OCI-LY3 (cell line): ENCODE results near the gene GRK6.

Experiments
- H2AFZ ChIP-seq: fragments of 200-600, 300-600 bp; shearing (Covaris generic); 2 replicates; pipeline ENCODE4 v1.6.0; 2014; ENCODE audit warnings: antibody characterized with exemption, low read depth, low read length
- H3K27ac ChIP-seq: fragments of 200-600, 300-600 bp; sonication (generic); 2 replicates; pipeline ENCODE4 v1.5.1; 2014; ENCODE audit warnings: mild to moderate bottlenecking, low read length, moderate library complexity, mixed read lengths
- H3K27me3 ChIP-seq: fragments of 200-600, 300-600 bp; sonication (generic); 2 replicates; pipeline ENCODE4 v1.6.1; 2014; ENCODE audit warnings: low read depth, low read length, mixed read lengths
- H3K36me3 ChIP-seq: fragments of 200-600, 300-600 bp; sonication (generic); replicated peaks from 2 replicates; pipeline ENCODE3; 2014; ENCODE audit warnings: low read depth, low read length, mixed read lengths
- H3K4me1 ChIP-seq: fragments of 300-600, 200-600 bp; sonication (generic); 2 replicates; pipeline ENCODE4 v1.6.1; 2014; ENCODE audit warnings: low read length, mixed read lengths
- H3K4me2 ChIP-seq: fragments of 200-600, 300-600 bp; sonication (generic); 2 replicates; pipeline ENCODE4 v1.6.1; 2014; ENCODE audit warnings: low read length, mixed read lengths
- H3K4me3 ChIP-seq: fragments of 300-600, 200-600 bp; sonication (generic); 2 replicates; pipeline ENCODE4 v1.5.1; 2014; ENCODE audit warnings: antibody characterized with exemption, mild to moderate bottlenecking, low read length, moderate library complexity
- H3K79me2 ChIP-seq: fragments of 300-600, 200-600 bp; shearing (Covaris generic); 2 replicates; pipeline ENCODE4 v1.6.1; 2014; ENCODE audit warnings: mild to moderate bottlenecking, low read length, mixed read lengths
- H3K9ac ChIP-seq: fragments of 300-600, 200-600 bp; shearing (Covaris generic); 2 replicates; pipeline ENCODE4 v1.6.0; 2014; ENCODE audit warnings: mild to moderate bottlenecking, low read length, moderate library complexity
- H3K9me3 ChIP-seq: fragments of 200-600, 300-600 bp; shearing (Covaris generic); 2 replicates; pipeline ENCODE4 v1.6.1; 2014; ENCODE audit warnings: low read length, mixed read lengths; ENCODE audit not compliant: insufficient read depth
- H4K20me1 ChIP-seq: fragments of 200-600, 300-600 bp; sonication (generic); 2 replicates; pipeline ENCODE4 v1.6.1; 2016; ENCODE audit warnings: low read length, mixed read lengths; ENCODE audit not compliant: insufficient read depth
- CTCF ChIP-seq: fragments of 200-600, 300-600 bp; sonication (generic); IDR thresholded peaks from 2 replicates; pipeline ENCODE4 v1.5.1; 2014; ENCODE audit warnings: antibody characterized with exemption, low read length, low read depth
- EZH2phosphoT487 ChIP-seq: fragments of 200-600 bp; shearing (Covaris generic); IDR thresholded peaks from 2 replicates; pipeline ENCODE4 v1.6.1; 2018; ENCODE audit warnings: antibody characterized with exemption, mixed run types, low read depth

GRK6 gene

GRCh38 chr5:177439518-177440053 lies 13.1 kb downstream of the GRK6 start:
- Histone ChIP-seq H3K27ac (no peak overlapping the region), H3K9me3 (no peaks in the 10 kb centered on the region), H3K36me3 (peaks cover 17% of the 10 kb centered on the region), H2AFZ (no peak overlapping the region), H3K79me2 (no peaks in the 10 kb centered on the region), H3K4me3 (no peak overlapping the region), H3K27me3 (no peaks in the 10 kb centered on the region), H4K20me1 (no peaks in the 10 kb centered on the region; the same call in 1 of the 2 replicates), H3K9ac (no peak overlapping the region), H3K4me1 (peaks cover 4% of the 10 kb centered on the region), H3K4me2 (no peak overlapping the region)
- TF ChIP-seq EZH2phosphoT487 (no peak), CTCF (no peak)

DNA sequence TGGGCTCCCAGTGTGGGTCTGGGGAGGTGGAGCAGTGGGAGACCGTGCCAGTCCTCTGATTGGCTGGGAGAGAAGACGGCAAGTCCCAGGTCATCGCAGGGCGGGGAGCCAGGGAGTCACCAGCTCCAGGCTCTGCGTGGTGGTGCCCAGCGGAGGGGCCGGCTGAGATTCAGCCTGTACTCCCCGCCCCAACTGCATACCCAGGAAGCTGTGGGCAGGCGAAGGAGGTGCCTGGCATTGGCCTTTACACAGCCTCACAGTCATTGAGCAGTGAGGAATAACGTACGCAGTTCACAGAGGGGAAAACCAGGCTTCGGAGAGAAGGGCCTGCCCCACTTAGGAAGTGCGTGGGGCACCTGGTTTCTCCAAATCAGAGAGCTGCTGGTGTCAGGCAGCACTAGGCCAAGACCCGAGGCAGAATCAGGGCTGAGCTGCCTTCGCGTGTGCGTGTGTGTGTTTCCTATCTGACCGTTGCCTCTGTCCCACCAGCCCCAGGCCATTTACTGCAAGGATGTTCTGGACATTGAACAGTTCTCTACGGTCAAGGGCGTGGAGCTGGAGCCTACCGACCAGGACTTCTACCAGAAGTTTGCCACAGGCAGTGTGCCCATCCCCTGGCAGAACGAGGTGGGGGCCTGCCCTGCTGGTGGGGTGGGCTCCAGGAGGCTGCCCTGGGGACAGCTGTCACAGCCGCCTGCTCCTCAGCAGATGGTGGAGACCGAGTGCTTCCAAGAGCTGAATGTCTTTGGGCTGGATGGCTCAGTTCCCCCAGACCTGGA lies 13.9 kb downstream of the GRK6 start:
- Histone ChIP-seq H3K79me2 (no peaks in the 10 kb centered on the region), H3K4me2 (no peak overlapping the region), H3K27ac (no peak overlapping the region), H4K20me1 (no peaks in the 10 kb centered on the region; the same call in 1 of the 2 replicates), H3K27me3 (no peaks in the 10 kb centered on the region), H3K4me1 (peaks cover 13% of the 10 kb centered on the region), H3K9me3 (no peaks in the 10 kb centered on the region), H3K9ac (no peak overlapping the region), H2AFZ (no peak overlapping the region), H3K4me3 (no peak overlapping the region), H3K36me3 (peaks cover 12% of the 10 kb centered on the region)
- no peak for TF ChIP-seq CTCF
- TF ChIP-seq EZH2phosphoT487: no peak

DNA sequence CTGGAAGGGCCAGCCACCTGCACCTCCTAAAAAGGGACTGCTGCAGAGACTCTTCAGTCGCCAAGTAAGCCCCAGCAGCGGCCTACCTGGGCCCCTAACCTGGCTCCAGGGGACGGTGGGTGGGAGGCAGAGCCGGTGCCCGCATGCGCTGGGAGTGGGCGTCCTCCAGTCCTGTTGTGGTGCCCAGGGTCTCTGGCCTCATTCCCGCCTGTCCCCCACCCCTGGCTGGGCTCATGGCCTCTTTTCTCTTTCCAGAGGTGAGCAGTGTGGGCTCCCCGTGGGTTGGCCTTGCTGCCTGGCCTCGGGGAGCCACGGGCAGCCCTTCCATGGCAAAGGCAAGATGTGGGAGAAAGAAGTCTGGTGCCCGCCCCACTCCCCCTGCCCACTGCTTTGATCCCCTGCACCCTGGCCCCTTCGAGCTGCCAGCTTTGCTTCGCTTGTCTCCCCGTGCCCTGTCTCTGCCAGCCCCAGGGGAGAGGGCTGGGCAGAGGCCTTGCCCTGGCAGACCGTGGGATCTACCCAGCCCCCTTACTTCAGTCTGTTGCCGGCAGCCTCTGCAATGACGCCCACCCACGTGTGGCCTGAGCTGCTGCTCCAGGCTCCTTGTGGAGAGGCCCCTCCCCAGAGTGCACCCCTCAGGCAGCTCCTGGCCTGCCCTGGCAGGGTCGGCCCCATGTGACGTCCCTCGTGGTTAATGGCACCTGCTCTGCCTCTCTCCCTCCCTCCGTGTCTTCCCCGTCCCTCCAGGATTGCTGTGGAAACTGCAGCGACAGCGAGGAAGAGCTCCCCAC lies 14.7 kb downstream of the GRK6 start:
- Histone ChIP-seq H3K4me3 (no peak overlapping the region), H3K36me3 (peaks cover 12% of the 10 kb centered on the region), H4K20me1 (no peaks in the 10 kb centered on the region; the same call in 1 of the 2 replicates), H3K9me3 (no peaks in the 10 kb centered on the region), H3K27me3 (no peaks in the 10 kb centered on the region), H3K79me2 (no peaks in the 10 kb centered on the region), H2AFZ (no peak overlapping the region), H3K27ac (no peak overlapping the region), H3K9ac (no peak overlapping the region), H3K4me1 (peaks cover 20% of the 10 kb centered on the region), H3K4me2 (no peak overlapping the region)
- TF ChIP-seq CTCF (no peak), EZH2phosphoT487 (no peak)
